GM12878 (cell line): ENCODE data around the gene PPP2R5C. TPM values are rescaled to one million over a fixed set of nuclear protein-coding genes. Genes with fewer than 3 reads are reported as not detected.

Experiments
- CREM ChIP-seq: IDR thresholded peaks from 2 replicates; pipeline ENCODE4 v1.6.1; 2014; ENCODE audit warnings: antibody characterized with exemption, low read depth
- IRF4 ChIP-seq: IDR thresholded peaks from 2 replicates; pipeline ENCODE4 v1.6.1; 2011; ENCODE audit warnings: low read depth, low read length
- NBN ChIP-seq: fragments of 450-650 bp; IDR thresholded peaks from 2 replicates; pipeline ENCODE4 v1.6.1; 2016
- PAX5 ChIP-seq: IDR thresholded peaks from 2 replicates; pipeline ENCODE4 v1.6.1; 2011; ENCODE audit warnings: low read depth, low read length, borderline replicate concordance
- RB1 ChIP-seq: fragments of 450-650 bp; formaldehyde crosslinking; IDR thresholded peaks from 2 replicates; pipeline ENCODE4 v1.6.1; 2017; ENCODE audit warnings: mild to moderate bottlenecking, borderline replicate concordance
- SMAD5 ChIP-seq: IDR thresholded peaks from 2 replicates; pipeline ENCODE4 v1.6.1; 2016; ENCODE audit warnings: antibody characterized with exemption, low read depth
- SMARCA5 ChIP-seq: fragments of 450-650 bp; IDR thresholded peaks from 2 replicates; pipeline ENCODE4 v1.6.1; 2017; ENCODE audit warnings: mild to moderate bottlenecking
- SREBF1 ChIP-seq: IDR thresholded peaks from 2 replicates; pipeline ENCODE4 v1.6.1; 2012; ENCODE audit warnings: mild to moderate bottlenecking, low read length
- polyA plus RNA-seq, 11 experiments: library from polyadenylated mRNA; depleted of rRNA in 4 of 11; unstranded in 6 of 11; stranded (reverse) in 5 of 11; fragments of >200 nt; fragmentation: Nextera tagmentation in 4 of 11; fragmentation: Illumina TruSeq in 1 of 11; extraction: Ambion mirVana in 4 of 11; extraction: Trizol in 1 of 11; gene quantifications; 1 replicate in 1 of 11; 2 replicates in 10 of 11; pipeline versions ENCODE4 v1.2.1 to v1.2.3, GENCODE V29; 2011 to 2016; ENCODE audit warnings: inconsistent platforms in 2 of 11, missing spikeins in 2 of 11, low read depth in 1 of 11
- total RNA-seq, 4 experiments: library from RNA; depleted of rRNA in 3 of 4; stranded (reverse); fragments of >200 nt in 3 of 4; fragmentation: Illumina TruSeq in 1 of 4; extraction: Trizol in 1 of 4; gene quantifications; 2 replicates each; pipeline versions ENCODE4 v1.2.1 to v1.2.3, GENCODE V29; 2013 to 2021
- TF ChIP-seq, protein P1 (sequence below): fragments of 450-650 bp; IDR thresholded peaks from 2 replicates; pipeline ENCODE4 v1.6.1; 2016; ENCODE audit warnings: mild to moderate bottlenecking, moderate library complexity, borderline replicate concordance
- TF ChIP-seq, protein P2 (sequence below): fragments of 150-350 bp; IDR thresholded peaks from 2 replicates; pipeline ENCODE4 v1.6.1; 2016; ENCODE audit warnings: low read depth, low read length
- TF ChIP-seq, protein P3 (sequence below): IDR thresholded peaks from 2 replicates; pipeline ENCODE4 v1.6.1; 2012; ENCODE audit warnings: low read depth, low read length, improper control_type of control experiment
- TF ChIP-seq, protein P4 (sequence below): IDR thresholded peaks from 2 replicates; pipeline ENCODE4 v1.6.1; 2011; ENCODE audit warnings: mild to moderate bottlenecking, low read depth, low read length, moderate library complexity; ENCODE audit not compliant: insufficient replicate concordance
- TF ChIP-seq, protein P5 (sequence below): fragments of 450-650 bp; IDR thresholded peaks from 2 replicates; pipeline ENCODE4 v1.6.1; 2016; ENCODE audit warnings: mild to moderate bottlenecking

PPP2R5C gene
- total and polyA plus RNA-seq, 10 of the 15 experiments (the other 5 are each of a cell fraction or from before 2014, with no cell fraction given), result 106 to 199 (median 144) TPM

DNA sequence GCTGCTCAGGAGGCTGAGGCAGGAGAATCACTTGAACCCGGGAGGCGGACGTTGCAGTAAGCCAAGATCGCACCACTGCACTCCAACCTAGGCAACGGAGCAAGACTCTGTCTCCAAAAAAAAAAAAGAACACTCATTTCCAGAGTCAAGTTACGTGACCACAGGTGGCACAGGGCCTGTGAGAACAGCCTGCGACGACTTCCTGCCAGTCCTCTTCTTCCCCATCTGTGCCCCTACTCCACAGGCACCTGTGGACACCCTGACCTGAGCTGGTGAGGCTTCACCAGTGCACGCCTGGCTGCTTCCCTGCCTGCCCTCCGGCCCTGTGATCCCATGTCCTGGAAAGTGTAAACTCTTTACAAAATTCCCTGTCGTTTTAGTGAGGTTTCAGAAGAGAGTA is 77.7 kb downstream of the PPP2R5C start (continued):
- TF ChIP-seq PAX5, result peak; percentile 61; the same call in 1 of the 2 replicates
- no peak for TF ChIP-seq RB1
- no peak for TF ChIP-seq SMAD5
- TF ChIP-seq, protein P1, sequence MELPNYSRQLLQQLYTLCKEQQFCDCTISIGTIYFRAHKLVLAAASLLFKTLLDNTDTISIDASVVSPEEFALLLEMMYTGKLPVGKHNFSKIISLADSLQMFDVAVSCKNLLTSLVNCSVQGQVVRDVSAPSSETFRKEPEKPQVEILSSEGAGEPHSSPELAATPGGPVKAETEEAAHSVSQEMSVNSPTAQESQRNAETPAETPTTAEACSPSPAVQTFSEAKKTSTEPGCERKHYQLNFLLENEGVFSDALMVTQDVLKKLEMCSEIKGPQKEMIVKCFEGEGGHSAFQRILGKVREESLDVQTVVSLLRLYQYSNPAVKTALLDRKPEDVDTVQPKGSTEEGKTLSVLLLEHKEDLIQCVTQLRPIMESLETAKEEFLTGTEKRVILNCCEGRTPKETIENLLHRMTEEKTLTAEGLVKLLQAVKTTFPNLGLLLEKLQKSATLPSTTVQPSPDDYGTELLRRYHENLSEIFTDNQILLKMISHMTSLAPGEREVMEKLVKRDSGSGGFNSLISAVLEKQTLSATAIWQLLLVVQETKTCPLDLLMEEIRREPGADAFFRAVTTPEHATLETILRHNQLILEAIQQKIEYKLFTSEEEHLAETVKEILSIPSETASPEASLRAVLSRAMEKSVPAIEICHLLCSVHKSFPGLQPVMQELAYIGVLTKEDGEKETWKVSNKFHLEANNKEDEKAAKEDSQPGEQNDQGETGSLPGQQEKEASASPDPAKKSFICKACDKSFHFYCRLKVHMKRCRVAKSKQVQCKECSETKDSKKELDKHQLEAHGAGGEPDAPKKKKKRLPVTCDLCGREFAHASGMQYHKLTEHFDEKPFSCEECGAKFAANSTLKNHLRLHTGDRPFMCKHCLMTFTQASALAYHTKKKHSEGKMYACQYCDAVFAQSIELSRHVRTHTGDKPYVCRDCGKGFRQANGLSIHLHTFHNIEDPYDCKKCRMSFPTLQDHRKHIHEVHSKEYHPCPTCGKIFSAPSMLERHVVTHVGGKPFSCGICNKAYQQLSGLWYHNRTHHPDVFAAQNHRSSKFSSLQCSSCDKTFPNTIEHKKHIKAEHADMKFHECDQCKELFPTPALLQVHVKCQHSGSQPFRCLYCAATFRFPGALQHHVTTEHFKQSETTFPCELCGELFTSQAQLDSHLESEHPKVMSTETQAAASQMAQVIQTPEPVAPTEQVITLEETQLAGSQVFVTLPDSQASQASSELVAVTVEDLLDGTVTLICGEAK, result no peak
- TF ChIP-seq, protein P2, sequence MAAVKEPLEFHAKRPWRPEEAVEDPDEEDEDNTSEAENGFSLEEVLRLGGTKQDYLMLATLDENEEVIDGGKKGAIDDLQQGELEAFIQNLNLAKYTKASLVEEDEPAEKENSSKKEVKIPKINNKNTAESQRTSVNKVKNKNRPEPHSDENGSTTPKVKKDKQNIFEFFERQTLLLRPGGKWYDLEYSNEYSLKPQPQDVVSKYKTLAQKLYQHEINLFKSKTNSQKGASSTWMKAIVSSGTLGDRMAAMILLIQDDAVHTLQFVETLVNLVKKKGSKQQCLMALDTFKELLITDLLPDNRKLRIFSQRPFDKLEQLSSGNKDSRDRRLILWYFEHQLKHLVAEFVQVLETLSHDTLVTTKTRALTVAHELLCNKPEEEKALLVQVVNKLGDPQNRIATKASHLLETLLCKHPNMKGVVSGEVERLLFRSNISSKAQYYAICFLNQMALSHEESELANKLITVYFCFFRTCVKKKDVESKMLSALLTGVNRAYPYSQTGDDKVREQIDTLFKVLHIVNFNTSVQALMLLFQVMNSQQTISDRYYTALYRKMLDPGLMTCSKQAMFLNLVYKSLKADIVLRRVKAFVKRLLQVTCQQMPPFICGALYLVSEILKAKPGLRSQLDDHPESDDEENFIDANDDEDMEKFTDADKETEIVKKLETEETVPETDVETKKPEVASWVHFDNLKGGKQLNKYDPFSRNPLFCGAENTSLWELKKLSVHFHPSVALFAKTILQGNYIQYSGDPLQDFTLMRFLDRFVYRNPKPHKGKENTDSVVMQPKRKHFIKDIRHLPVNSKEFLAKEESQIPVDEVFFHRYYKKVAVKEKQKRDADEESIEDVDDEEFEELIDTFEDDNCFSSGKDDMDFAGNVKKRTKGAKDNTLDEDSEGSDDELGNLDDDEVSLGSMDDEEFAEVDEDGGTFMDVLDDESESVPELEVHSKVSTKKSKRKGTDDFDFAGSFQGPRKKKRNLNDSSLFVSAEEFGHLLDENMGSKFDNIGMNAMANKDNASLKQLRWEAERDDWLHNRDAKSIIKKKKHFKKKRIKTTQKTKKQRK, result no peak
- TF ChIP-seq CREM, result peak; percentile 76
- TF ChIP-seq SREBF1, result no peak
- TF ChIP-seq IRF4, result peak; percentile 89
- TF ChIP-seq SMARCA5, result no peak
- TF ChIP-seq, protein P3, sequence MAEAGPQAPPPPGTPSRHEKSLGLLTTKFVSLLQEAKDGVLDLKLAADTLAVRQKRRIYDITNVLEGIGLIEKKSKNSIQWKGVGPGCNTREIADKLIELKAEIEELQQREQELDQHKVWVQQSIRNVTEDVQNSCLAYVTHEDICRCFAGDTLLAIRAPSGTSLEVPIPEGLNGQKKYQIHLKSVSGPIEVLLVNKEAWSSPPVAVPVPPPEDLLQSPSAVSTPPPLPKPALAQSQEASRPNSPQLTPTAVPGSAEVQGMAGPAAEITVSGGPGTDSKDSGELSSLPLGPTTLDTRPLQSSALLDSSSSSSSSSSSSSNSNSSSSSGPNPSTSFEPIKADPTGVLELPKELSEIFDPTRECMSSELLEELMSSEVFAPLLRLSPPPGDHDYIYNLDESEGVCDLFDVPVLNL, result no peak
- no peak for TF ChIP-seq NBN
- TF ChIP-seq, protein P4, sequence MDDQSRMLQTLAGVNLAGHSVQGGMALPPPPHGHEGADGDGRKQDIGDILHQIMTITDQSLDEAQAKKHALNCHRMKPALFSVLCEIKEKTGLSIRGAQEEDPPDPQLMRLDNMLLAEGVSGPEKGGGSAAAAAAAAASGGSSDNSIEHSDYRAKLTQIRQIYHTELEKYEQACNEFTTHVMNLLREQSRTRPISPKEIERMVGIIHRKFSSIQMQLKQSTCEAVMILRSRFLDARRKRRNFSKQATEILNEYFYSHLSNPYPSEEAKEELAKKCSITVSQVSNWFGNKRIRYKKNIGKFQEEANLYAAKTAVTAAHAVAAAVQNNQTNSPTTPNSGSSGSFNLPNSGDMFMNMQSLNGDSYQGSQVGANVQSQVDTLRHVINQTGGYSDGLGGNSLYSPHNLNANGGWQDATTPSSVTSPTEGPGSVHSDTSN, result no peak
- TF ChIP-seq, protein P5, sequence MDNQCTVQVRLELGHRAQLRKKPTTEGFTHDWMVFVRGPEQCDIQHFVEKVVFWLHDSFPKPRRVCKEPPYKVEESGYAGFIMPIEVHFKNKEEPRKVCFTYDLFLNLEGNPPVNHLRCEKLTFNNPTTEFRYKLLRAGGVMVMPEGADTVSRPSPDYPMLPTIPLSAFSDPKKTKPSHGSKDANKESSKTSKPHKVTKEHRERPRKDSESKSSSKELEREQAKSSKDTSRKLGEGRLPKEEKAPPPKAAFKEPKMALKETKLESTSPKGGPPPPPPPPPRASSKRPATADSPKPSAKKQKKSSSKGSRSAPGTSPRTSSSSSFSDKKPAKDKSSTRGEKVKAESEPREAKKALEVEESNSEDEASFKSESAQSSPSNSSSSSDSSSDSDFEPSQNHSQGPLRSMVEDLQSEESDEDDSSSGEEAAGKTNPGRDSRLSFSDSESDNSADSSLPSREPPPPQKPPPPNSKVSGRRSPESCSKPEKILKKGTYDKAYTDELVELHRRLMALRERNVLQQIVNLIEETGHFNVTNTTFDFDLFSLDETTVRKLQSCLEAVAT, result no peak
